ENCODE data around the gene FAT1.
A peak's percentile ranks its signal among the peaks of the same experiment; 100 is the strongest.
"Not testable (repeated sequence)": the region's sequence is repeated elsewhere in the genome, so short reads cannot be mapped to it uniquely, and the experiment has no call there.

Gene FAT1

GRCh38 chr4:186723292-186724057 is at the start of gene FAT1:
Gene FAT1, minus strand, starts transcription at chr4:186723856. Its CDS starts 14,029 bp downstream, at chr4:186709827.
- DNase-seq = peak; percentile 80 to 84
- TF ChIP-seq GATA1 (IDR thresholded peaks at IDR 0.05; ENCODE audit: low read depth, low read length) (no peak), POLR2A (IDR thresholded peaks at IDR 0.05; ENCODE audit: low read length) (no peak)

GRCh38 chr4:186772936-186773487 is 49.4 kb upstream of the FAT1 start:
- TF ChIP-seq GATA1 (IDR thresholded peaks at IDR 0.05; ENCODE audit: low read depth, low read length) = no peak
- no peak for TF ChIP-seq POLR2A (IDR thresholded peaks at IDR 0.05; ENCODE audit: low read length)
- no peak for DNase-seq

GRCh38 chr4:186771624-186772023 is 48.0 kb upstream of the FAT1 start:
- TF ChIP-seq GATA1 (IDR thresholded peaks at IDR 0.05; ENCODE audit: low read depth, low read length) (no peak), POLR2A (IDR thresholded peaks at IDR 0.05; ENCODE audit: low read length) (no peak)
- DNase-seq = no peak

- DNase-seq = no peak
- TF ChIP-seq POLR2A (IDR thresholded peaks at IDR 0.05; ENCODE audit: low read length) (no peak), GATA1 (IDR thresholded peaks at IDR 0.05; ENCODE audit: low read depth, low read length) (no peak)
Observed at GRCh38 chr4:186770481-186771175, 47.0 kb upstream of the FAT1 start.

- TF ChIP-seq POLR2A (IDR thresholded peaks at IDR 0.05; ENCODE audit: low read length) (no peak), GATA1 (IDR thresholded peaks at IDR 0.05; ENCODE audit: low read depth, low read length) (no peak)
- no peak for DNase-seq
Observed at GRCh38 chr4:186767794-186768193, 44.1 kb upstream of the FAT1 start.

GRCh38 chr4:186765673-186766546 is 42.3 kb upstream of the FAT1 start:
- TF ChIP-seq POLR2A (IDR thresholded peaks at IDR 0.05; ENCODE audit: low read length) = no peak
- no peak for TF ChIP-seq GATA1 (IDR thresholded peaks at IDR 0.05; ENCODE audit: low read depth, low read length)
- DNase-seq = no peak

- DNase-seq = peak in 1 of 2 experiments; percentile 27
- TF ChIP-seq POLR2A (IDR thresholded peaks at IDR 0.05; ENCODE audit: low read length) (no peak), GATA1 (IDR thresholded peaks at IDR 0.05; ENCODE audit: low read depth, low read length) (no peak)
Observed at GRCh38 chr4:186765138-186765537, 41.5 kb upstream of the FAT1 start.

- DNase-seq = no peak
- no peak for TF ChIP-seq POLR2A (IDR thresholded peaks at IDR 0.05; ENCODE audit: low read length)
Observed at GRCh38 chr4:186764457-186764856, 40.8 kb upstream of the FAT1 start.

- DNase-seq = no peak
- no peak for TF ChIP-seq POLR2A (IDR thresholded peaks at IDR 0.05; ENCODE audit: low read length)
- no peak for TF ChIP-seq GATA1 (IDR thresholded peaks at IDR 0.05; ENCODE audit: low read depth, low read length)
Observed at GRCh38 chr4:186762865-186763264, 39.2 kb upstream of the FAT1 start.

GRCh38 chr4:186762361-186762760 is 38.7 kb upstream of the FAT1 start:
- TF ChIP-seq GATA1 (IDR thresholded peaks at IDR 0.05; ENCODE audit: low read depth, low read length) = no peak
- TF ChIP-seq POLR2A (IDR thresholded peaks at IDR 0.05; ENCODE audit: low read length) = no peak
- DNase-seq = no peak

- not testable (repeated sequence) for DNase-seq
Observed at GRCh38 chr4:186761956-186762355, 38.3 kb upstream of the FAT1 start.

- TF ChIP-seq POLR2A (IDR thresholded peaks at IDR 0.05; ENCODE audit: low read length) (no peak), GATA1 (IDR thresholded peaks at IDR 0.05; ENCODE audit: low read depth, low read length) (no peak)
- DNase-seq = no peak
Observed at GRCh38 chr4:186761393-186761792, 37.7 kb upstream of the FAT1 start.

- no peak for TF ChIP-seq GATA1 (IDR thresholded peaks at IDR 0.05; ENCODE audit: low read depth, low read length)
- TF ChIP-seq POLR2A (IDR thresholded peaks at IDR 0.05; ENCODE audit: low read length) = no peak
- no peak for DNase-seq
Observed at GRCh38 chr4:186760576-186760975, 36.9 kb upstream of the FAT1 start.

GRCh38 chr4:186759990-186760389 is 36.3 kb upstream of the FAT1 start:
- TF ChIP-seq GATA1 (IDR thresholded peaks at IDR 0.05; ENCODE audit: low read depth, low read length) (no peak), POLR2A (IDR thresholded peaks at IDR 0.05; ENCODE audit: low read length) (no peak)
- DNase-seq = no peak

All from erythroblast (primary cell).